Suppressor macrophage (primary cell): Measurements from ENCODE around the gene HGF.
A peak's percentile ranks its signal among the peaks of the same experiment; 100 is the strongest.

Source experiments
- DNase-seq, 4 experiments: peaks; one replicate each; pipeline ENCODE4 v3.0.0-alpha.2; 2020 to 2022

HGF gene

GRCh38 chr7:81680120-81680519 lies 89.7 kb downstream of the HGF start:
- DNase-seq, result no peak

GRCh38 chr7:81676813-81677212 lies 93.0 kb downstream of the HGF start:
- DNase-seq, result peak in 2 of 4 experiments; percentile 19 to 20

- peak; percentile 32 to 72 (median 48) for DNase-seq
These were observed 93.6 kb downstream of the HGF start for GRCh38 chr7:81676105-81676811.

- peak; percentile 12 to 71 (median 46) for DNase-seq
These were observed 95.4 kb downstream of the HGF start for GRCh38 chr7:81674431-81674830.

GRCh38 chr7:81672872-81673271 lies 97.0 kb downstream of the HGF start:
- no peak for DNase-seq

GRCh38 chr7:81669476-81670105 lies 100.3 kb downstream of the HGF start:
- DNase-seq, result no peak

- DNase-seq, result no peak
These were observed 103.6 kb downstream of the HGF start for GRCh38 chr7:81666209-81666608.

GRCh38 chr7:81665236-81665635 lies 104.6 kb downstream of the HGF start:
- no peak for DNase-seq

GRCh38 chr7:81664304-81664703 lies 105.5 kb downstream of the HGF start:
- DNase-seq, result no peak

- no peak for DNase-seq
These were observed 107.3 kb downstream of the HGF start for GRCh38 chr7:81662531-81662930.

GRCh38 chr7:81659697-81660395 lies 110.0 kb downstream of the HGF start:
- no peak for DNase-seq

- no peak for DNase-seq
These were observed 112.3 kb downstream of the HGF start for GRCh38 chr7:81657551-81657950.

- no peak for DNase-seq
These were observed 114.6 kb downstream of the HGF start for GRCh38 chr7:81655271-81655670.

- no peak for DNase-seq
These were observed 117.6 kb downstream of the HGF start for GRCh38 chr7:81652225-81652624.
